H1 (cell line): ENCODE data around the gene STAG2.

ENCODE experiments used
- EZH2 ChIP-seq: fragments of 200-600 bp; sonication (generic); IDR thresholded peaks from 2 replicates; pipeline ENCODE4 v1.7.1; 2012; ENCODE audit warnings: low read depth, mild to moderate bottlenecking, moderate library complexity, low read length, inconsistent platforms; ENCODE audit not compliant: severe bottlenecking
- JUND ChIP-seq: IDR thresholded peaks from 2 replicates; pipeline ENCODE4 v1.6.1; 2011; ENCODE audit warnings: mild to moderate bottlenecking, improper control_type of control experiment, low read length
- POLR2A ChIP-seq, 2 experiments: IDR thresholded peaks; 1 replicate in 1 of 2; 2 replicates in 1 of 2; pipeline ENCODE4 v1.6.1; 2011; ENCODE audit warnings: low read depth in 2 of 2, low read length in 2 of 2, mild to moderate bottlenecking in 2 of 2; ENCODE audit errors: control extremely low read depth in 1 of 2
- SIN3A ChIP-seq, 2 experiments: IDR thresholded peaks in 1 of 2; conservative IDR thresholded peaks in 1 of 2; 2 replicates each; pipeline ENCODE4 v1.6.1; 2011 to 2012; ENCODE audit warnings: low read length in 2 of 2, improper control_type of control experiment in 1 of 2, low read depth in 1 of 2, mild to moderate bottlenecking in 1 of 2
- TF ChIP-seq, protein P1 (sequence below), 3 experiments: IDR thresholded peaks; 1 replicate in 2 of 3; 2 replicates in 1 of 3; pipeline versions ENCODE4 v1.5.1 to v1.6.1; 2011; ENCODE audit warnings: low read length in 3 of 3, mild to moderate bottlenecking in 3 of 3, inconsistent platforms in 2 of 3, low read depth in 1 of 3, moderate library complexity in 1 of 3; ENCODE audit not compliant: insufficient read depth in 1 of 3; ENCODE audit errors: control extremely low read depth in 1 of 3
- TF ChIP-seq, protein P2 (sequence below): IDR thresholded peaks from 2 replicates; pipeline ENCODE4 v1.6.1; 2011; ENCODE audit warnings: low read length, improper control_type of control experiment

DNA sequence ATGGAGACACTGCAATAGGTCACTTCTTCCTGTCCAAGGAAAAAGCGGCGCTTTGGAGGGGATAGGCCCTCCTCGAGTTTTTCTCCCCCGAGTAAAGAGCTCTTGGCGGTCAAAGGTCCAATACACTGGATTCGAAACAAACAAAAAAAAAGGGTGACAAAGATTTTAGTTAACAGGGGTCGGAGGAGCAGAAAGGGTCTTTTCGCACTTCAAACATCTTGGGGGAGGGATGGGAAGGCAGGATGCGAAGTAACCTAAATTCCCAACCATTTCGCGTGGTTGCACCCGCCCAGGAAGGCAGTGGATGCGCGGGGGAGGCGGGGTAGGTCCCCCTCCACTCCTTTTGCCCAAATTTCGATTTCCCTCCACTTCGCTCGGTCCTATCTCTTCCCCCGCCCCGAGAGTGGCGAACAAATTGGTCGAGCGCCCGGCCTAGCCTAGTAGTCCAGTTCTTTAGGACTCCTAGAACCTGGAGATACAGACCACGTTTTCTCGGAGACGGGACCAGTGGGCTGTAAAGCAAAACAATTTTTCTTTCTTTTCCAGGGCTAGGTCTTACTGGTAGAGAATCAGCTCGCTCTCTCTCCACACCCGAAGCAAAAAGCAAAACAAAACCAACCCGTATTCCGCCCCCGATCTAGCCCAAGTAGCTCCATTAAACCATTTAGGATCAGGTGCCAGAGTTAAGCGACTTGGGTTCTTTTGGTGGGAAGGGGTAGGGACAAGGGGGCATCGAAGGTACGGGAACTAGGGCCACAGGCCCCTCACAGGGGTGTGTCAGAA lies 2.0 kb upstream of the STAG2 start:
- TF ChIP-seq, protein P1, sequence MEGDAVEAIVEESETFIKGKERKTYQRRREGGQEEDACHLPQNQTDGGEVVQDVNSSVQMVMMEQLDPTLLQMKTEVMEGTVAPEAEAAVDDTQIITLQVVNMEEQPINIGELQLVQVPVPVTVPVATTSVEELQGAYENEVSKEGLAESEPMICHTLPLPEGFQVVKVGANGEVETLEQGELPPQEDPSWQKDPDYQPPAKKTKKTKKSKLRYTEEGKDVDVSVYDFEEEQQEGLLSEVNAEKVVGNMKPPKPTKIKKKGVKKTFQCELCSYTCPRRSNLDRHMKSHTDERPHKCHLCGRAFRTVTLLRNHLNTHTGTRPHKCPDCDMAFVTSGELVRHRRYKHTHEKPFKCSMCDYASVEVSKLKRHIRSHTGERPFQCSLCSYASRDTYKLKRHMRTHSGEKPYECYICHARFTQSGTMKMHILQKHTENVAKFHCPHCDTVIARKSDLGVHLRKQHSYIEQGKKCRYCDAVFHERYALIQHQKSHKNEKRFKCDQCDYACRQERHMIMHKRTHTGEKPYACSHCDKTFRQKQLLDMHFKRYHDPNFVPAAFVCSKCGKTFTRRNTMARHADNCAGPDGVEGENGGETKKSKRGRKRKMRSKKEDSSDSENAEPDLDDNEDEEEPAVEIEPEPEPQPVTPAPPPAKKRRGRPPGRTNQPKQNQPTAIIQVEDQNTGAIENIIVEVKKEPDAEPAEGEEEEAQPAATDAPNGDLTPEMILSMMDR (IDR thresholded peaks at IDR 0.05; ENCODE audit: control extremely low read depth in 1 of 3, insufficient read depth in 1 of 3, low read depth in 1 of 3, low read length in 3 of 3), result no peak
- TF ChIP-seq, protein P2, sequence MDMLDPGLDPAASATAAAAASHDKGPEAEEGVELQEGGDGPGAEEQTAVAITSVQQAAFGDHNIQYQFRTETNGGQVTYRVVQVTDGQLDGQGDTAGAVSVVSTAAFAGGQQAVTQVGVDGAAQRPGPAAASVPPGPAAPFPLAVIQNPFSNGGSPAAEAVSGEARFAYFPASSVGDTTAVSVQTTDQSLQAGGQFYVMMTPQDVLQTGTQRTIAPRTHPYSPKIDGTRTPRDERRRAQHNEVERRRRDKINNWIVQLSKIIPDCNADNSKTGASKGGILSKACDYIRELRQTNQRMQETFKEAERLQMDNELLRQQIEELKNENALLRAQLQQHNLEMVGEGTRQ, result no peak
- TF ChIP-seq SIN3A (conservative IDR thresholded peaks at IDR 0.05 in 1 of 2, IDR thresholded peaks at IDR 0.05 in 1 of 2; ENCODE audit: low read depth in 1 of 2, low read length in 2 of 2) (no peak), JUND (no peak), EZH2 (no peak), POLR2A (IDR thresholded peaks at IDR 0.05; ENCODE audit: control extremely low read depth in 1 of 2, low read depth in 2 of 2, low read length in 2 of 2) (no peak)
